Ishikawa (cell line): Measurements from ENCODE around the gene MOCS1.

Experiments used
- CEBPB ChIP-seq: IDR thresholded peaks from 2 replicates; pipeline ENCODE4 v1.6.1; 2012
- CREB1 ChIP-seq: IDR thresholded peaks from 2 replicates; pipeline ENCODE4 v1.6.1; 2012; ENCODE audit warnings: low read depth
- EP300 ChIP-seq: IDR thresholded peaks from 2 replicates; pipeline ENCODE4 v1.6.1; 2012; ENCODE audit warnings: borderline replicate concordance
- MAX ChIP-seq: IDR thresholded peaks from 2 replicates; pipeline ENCODE4 v1.6.1; 2012
- NFIC ChIP-seq: IDR thresholded peaks from 2 replicates; pipeline ENCODE4 v1.6.1; 2012
- RAD21 ChIP-seq: IDR thresholded peaks from 2 replicates; pipeline ENCODE4 v1.6.1; 2012; ENCODE audit warnings: low read depth
- TAF1 ChIP-seq: IDR thresholded peaks from 2 replicates; pipeline ENCODE4 v1.6.1; 2012; ENCODE audit warnings: low read depth, mild to moderate bottlenecking
- TCF12 ChIP-seq: IDR thresholded peaks from 2 replicates; pipeline ENCODE4 v1.6.1; 2012; ENCODE audit warnings: low read depth
- YY1 ChIP-seq: IDR thresholded peaks from 2 replicates; pipeline ENCODE4 v1.6.1; 2012; ENCODE audit warnings: low read depth
- TF ChIP-seq, protein P1 (sequence below): IDR thresholded peaks from 2 replicates; pipeline ENCODE4 v1.6.1; 2012; ENCODE audit warnings: low read depth, mild to moderate bottlenecking

DNA sequence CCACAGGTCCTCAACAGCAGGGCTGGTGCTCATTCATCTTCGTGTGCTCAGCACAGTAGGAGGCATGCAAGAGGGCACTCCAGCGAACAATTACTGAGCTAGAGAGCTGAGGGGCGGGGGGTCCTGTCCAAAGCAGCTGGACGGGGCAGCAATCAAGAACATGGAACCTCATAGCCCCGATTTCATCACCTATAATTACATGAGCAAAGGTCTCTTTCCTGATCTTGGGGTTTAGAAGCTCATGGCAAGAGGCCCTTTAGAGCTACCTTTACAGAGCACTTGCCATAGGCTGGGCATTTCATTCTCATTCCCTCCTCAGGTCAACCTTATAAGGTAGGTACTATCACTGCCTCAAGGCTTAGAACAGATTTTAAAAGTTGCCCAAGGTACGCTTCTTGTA lies 10.4 kb downstream of the MOCS1 start:
- TF ChIP-seq, protein P1, sequence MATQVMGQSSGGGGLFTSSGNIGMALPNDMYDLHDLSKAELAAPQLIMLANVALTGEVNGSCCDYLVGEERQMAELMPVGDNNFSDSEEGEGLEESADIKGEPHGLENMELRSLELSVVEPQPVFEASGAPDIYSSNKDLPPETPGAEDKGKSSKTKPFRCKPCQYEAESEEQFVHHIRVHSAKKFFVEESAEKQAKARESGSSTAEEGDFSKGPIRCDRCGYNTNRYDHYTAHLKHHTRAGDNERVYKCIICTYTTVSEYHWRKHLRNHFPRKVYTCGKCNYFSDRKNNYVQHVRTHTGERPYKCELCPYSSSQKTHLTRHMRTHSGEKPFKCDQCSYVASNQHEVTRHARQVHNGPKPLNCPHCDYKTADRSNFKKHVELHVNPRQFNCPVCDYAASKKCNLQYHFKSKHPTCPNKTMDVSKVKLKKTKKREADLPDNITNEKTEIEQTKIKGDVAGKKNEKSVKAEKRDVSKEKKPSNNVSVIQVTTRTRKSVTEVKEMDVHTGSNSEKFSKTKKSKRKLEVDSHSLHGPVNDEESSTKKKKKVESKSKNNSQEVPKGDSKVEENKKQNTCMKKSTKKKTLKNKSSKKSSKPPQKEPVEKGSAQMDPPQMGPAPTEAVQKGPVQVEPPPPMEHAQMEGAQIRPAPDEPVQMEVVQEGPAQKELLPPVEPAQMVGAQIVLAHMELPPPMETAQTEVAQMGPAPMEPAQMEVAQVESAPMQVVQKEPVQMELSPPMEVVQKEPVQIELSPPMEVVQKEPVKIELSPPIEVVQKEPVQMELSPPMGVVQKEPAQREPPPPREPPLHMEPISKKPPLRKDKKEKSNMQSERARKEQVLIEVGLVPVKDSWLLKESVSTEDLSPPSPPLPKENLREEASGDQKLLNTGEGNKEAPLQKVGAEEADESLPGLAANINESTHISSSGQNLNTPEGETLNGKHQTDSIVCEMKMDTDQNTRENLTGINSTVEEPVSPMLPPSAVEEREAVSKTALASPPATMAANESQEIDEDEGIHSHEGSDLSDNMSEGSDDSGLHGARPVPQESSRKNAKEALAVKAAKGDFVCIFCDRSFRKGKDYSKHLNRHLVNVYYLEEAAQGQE = no peak
- no peak for TF ChIP-seq EP300
- no peak for TF ChIP-seq YY1
- no peak for TF ChIP-seq CREB1
- no peak for TF ChIP-seq TAF1
- TF ChIP-seq CEBPB = no peak
- no peak for TF ChIP-seq MAX
- TF ChIP-seq RAD21 = no peak
- TF ChIP-seq TCF12 = no peak
- no peak for TF ChIP-seq NFIC
